K562 (cell line): Measurements from ENCODE around the gene ATXN8OS. TPM values are rescaled to one million over a fixed set of nuclear protein-coding genes. Genes with fewer than 3 reads are reported as not detected.

Experiments used
- ATAC-seq: fragments of 200-7000 bp; cut with Tn5 transposase; 3 replicates; pipeline ENCODE4 v1.9.1; 2020; ENCODE audit warnings: moderate library complexity
- BruUV-seq: library from RNA; stranded (reverse); fragments of 400-500 nt; replicated peaks from 2 replicates; lab custom pipeline; 2021; lab: Mats Ljungman, UMichigan
- CTCF ChIA-PET: fragments of 300-600 bp; formaldehyde crosslinking; extraction: SDS; loops from one replicate; lab custom pipeline; 2021; ENCODE audit warnings: low intra/inter-chr PET ratio; lab: Yijun Ruan, JAX
- POLR2A ChIA-PET: fragments of 300-600, 350-650 bp; sonication (Branson Sonifier 250); formaldehyde crosslinking; extraction: SDS; loops from one replicate; lab custom pipeline; 2021; ENCODE audit warnings: antibody characterized with exemption, inconsistent platforms; lab: Yijun Ruan, JAX
- DNase-seq, 4 experiments: peaks; one replicate each; pipeline versions ENCODE4 v3.0.0 to v3.0.0-alpha.2; 2011 to 2018; ENCODE audit warnings: low spot score in 3 of 4, mixed read lengths in 3 of 4; ENCODE audit errors: extremely low read depth in 1 of 4
- FAIRE-seq: peaks from 2 replicates; lab custom pipeline; 2011; peaks lifted over from hg19 to GRCh38; lab: Jason Lieb, UNC
- H2AFZ ChIP-seq: 2 replicates; pipeline ENCODE4 v1.6.0; 2011; ENCODE audit warnings: low read depth, low read length, control low read depth, inconsistent platforms
- H3K27ac ChIP-seq: fragments of 200-600 bp; 3 replicates; pipeline ENCODE4 v1.8.0; 2011; ENCODE audit warnings: low read depth, mild to moderate bottlenecking, control low read depth, inconsistent platforms, low read length, moderate library complexity, mixed read lengths; ENCODE audit errors: extremely low read depth
- H3K27me3 ChIP-seq, 2 experiments: fragments of 300-600 bp in 1 of 2; 2 replicates in 1 of 2; 3 replicates in 1 of 2; pipeline versions ENCODE4 v1.6.0 to v1.8.0; 2011; ENCODE audit warnings: inconsistent platforms in 2 of 2, low read length in 2 of 2, mild to moderate bottlenecking in 1 of 2, mixed read lengths in 1 of 2, moderate library complexity in 1 of 2; ENCODE audit not compliant: control insufficient read depth in 2 of 2, insufficient read depth in 2 of 2
- H3K36me3 ChIP-seq: fragments of 300-600 bp; 3 replicates; pipeline ENCODE4 v1.8.0; 2011; ENCODE audit warnings: mild to moderate bottlenecking, low read length, inconsistent platforms; ENCODE audit not compliant: control insufficient read depth, insufficient read depth
- H3K4me1 ChIP-seq, 2 experiments: fragments of 200-600 bp in 1 of 2; replicated peaks in 1 of 2; 2 replicates in 1 of 2; 3 replicates in 1 of 2; pipeline versions ENCODE4 v1.5.1 to v1.8.0; 2011; ENCODE audit warnings: inconsistent platforms in 2 of 2, low read length in 2 of 2, mild to moderate bottlenecking in 1 of 2, mixed read lengths in 1 of 2, moderate library complexity in 1 of 2; ENCODE audit not compliant: control insufficient read depth in 2 of 2, insufficient read depth in 2 of 2
- H3K4me2 ChIP-seq: 2 replicates; pipeline ENCODE4 v1.6.1; 2011; ENCODE audit warnings: low read length, control low read depth, inconsistent platforms, mixed read lengths; ENCODE audit not compliant: insufficient read depth
- H3K4me3 ChIP-seq: fragments of 200-600 bp; sonication (generic), shearing (Covaris generic); 2 replicates; pipeline ENCODE4 v1.5.1; 2016; ENCODE audit warnings: control low read depth, inconsistent platforms
- H3K79me2 ChIP-seq: fragments of 200-600 bp; 3 replicates; pipeline ENCODE4 v1.8.0; 2011; ENCODE audit warnings: low read length, inconsistent platforms; ENCODE audit not compliant: control insufficient read depth, insufficient read depth
- H3K9ac ChIP-seq, 2 experiments: 2 replicates each; pipeline versions ENCODE4 v1.6.0 to v1.6.1; 2011; ENCODE audit warnings: low read depth in 2 of 2, low read length in 2 of 2, control low read depth in 1 of 2, inconsistent platforms in 1 of 2, mild to moderate bottlenecking in 1 of 2, mixed read lengths in 1 of 2; ENCODE audit not compliant: insufficient read depth in 1 of 2
- H3K9me1 ChIP-seq: one replicate; pipeline ENCODE4 v1.6.0; 2011; ENCODE audit warnings: inconsistent platforms, mild to moderate bottlenecking, low read length, moderate library complexity; ENCODE audit not compliant: control insufficient read depth, insufficient read depth
- H3K9me3 ChIP-seq: replicated peaks from 2 replicates; pipeline ENCODE4 v1.5.1; 2011; ENCODE audit warnings: low read depth, low read length, inconsistent platforms; ENCODE audit not compliant: control insufficient read depth, insufficient read depth
- H4K20me1 ChIP-seq: replicated peaks from 2 replicates; pipeline ENCODE4 v1.6.1; 2011; ENCODE audit warnings: low read length, inconsistent platforms, mixed read lengths; ENCODE audit not compliant: control insufficient read depth, insufficient read depth
- CBX8 ChIP-seq: fragments of 200-600 bp; sonication (generic); IDR thresholded peaks from 2 replicates; pipeline ENCODE4 v1.6.1; 2012; ENCODE audit warnings: borderline replicate concordance, mixed run types, low read depth, mild to moderate bottlenecking, moderate library complexity, mixed read lengths, low read length, control low read depth, inconsistent platforms; ENCODE audit not compliant: poor library complexity, severe bottlenecking; ENCODE audit errors: extremely low read depth
- CHD2 ChIP-seq: IDR thresholded peaks from 2 replicates; pipeline ENCODE4 v1.6.1; 2011; ENCODE audit warnings: low read depth, low read length
- E2F3 ChIP-seq: fragments of 250-450 bp; sonication (Bioruptor Pico); IDR thresholded peaks from 2 replicates; pipeline ENCODE4 v1.4.0; 2020; ENCODE audit warnings: mild to moderate bottlenecking
- E2F6 ChIP-seq, 2 experiments: IDR thresholded peaks; 2 replicates each; pipeline ENCODE4 v1.6.1; 2011; ENCODE audit warnings: borderline replicate concordance in 1 of 2, control low read depth in 1 of 2, low read depth in 1 of 2, low read length in 1 of 2, mild to moderate bottlenecking in 1 of 2, mixed read lengths in 1 of 2, moderate library complexity in 1 of 2; ENCODE audit not compliant: insufficient read depth in 1 of 2, insufficient read length in 1 of 2, poor library complexity in 1 of 2, severe bottlenecking in 1 of 2; ENCODE audit errors: extremely low read depth in 1 of 2
- HMG20A ChIP-seq: fragments of 450-650 bp; formaldehyde crosslinking; conservative IDR thresholded peaks from 2 replicates; pipeline ENCODE4 v1.4.0; 2020; ENCODE audit warnings: mild to moderate bottlenecking, mixed read lengths
- NELFE ChIP-seq: IDR thresholded peaks from 2 replicates; pipeline ENCODE4 v1.6.1; 2011; ENCODE audit warnings: mild to moderate bottlenecking; ENCODE audit not compliant: insufficient read depth, insufficient read length
- RBBP5 ChIP-seq: fragments of 200-600 bp; sonication (generic); IDR thresholded peaks from 2 replicates; pipeline ENCODE4 v1.6.1; 2012; ENCODE audit warnings: borderline replicate concordance, mild to moderate bottlenecking, low read length, control low read depth, inconsistent platforms; ENCODE audit not compliant: insufficient read depth, poor library complexity, severe bottlenecking
- RFX5 ChIP-seq: IDR thresholded peaks from 2 replicates; pipeline ENCODE4 v1.6.1; 2011; ENCODE audit warnings: low read depth, mild to moderate bottlenecking, improper control_type of control experiment, low read length
- SIX5 ChIP-seq, 2 experiments: IDR thresholded peaks; 2 replicates each; pipeline ENCODE4 v1.6.1; 2011; ENCODE audit warnings: low read length in 2 of 2, borderline replicate concordance in 1 of 2, low read depth in 1 of 2, mild to moderate bottlenecking in 1 of 2, moderate library complexity in 1 of 2; ENCODE audit not compliant: insufficient read depth in 1 of 2
- TBL1XR1 ChIP-seq, 2 experiments: IDR thresholded peaks; 2 replicates each; pipeline ENCODE4 v1.6.1; 2012; ENCODE audit warnings: improper control_type of control experiment in 2 of 2, low read length in 2 of 2, mild to moderate bottlenecking in 1 of 2
- TEAD2 ChIP-seq: fragments of 450-650 bp; IDR thresholded peaks from 2 replicates; pipeline ENCODE4 v1.6.1; 2016; ENCODE audit warnings: missing genetic modification characterization, control low read depth, missing compliant biosample characterization
- ZNF282 ChIP-seq: sonication (generic); formaldehyde crosslinking; IDR thresholded peaks from 2 replicates; pipeline ENCODE4 v1.8.1; 2023; ENCODE audit warnings: missing genetic modification reagents
- WGBS: fragments of 100-300 bp; shearing (Covaris generic); methylation state at CpG from one replicate; pipeline ENCODE4 v1.1.6; 2016; ENCODE audit warnings: low coverage, mixed read lengths; ENCODE audit not compliant: insufficient coverage; ENCODE audit errors: missing lambda C conversion rate; 5-methylcytosine and 5-hydroxymethylcytosine counted together
- in situ Hi-C: fragments of 300-500 bp; cut with MboI; formaldehyde crosslinking; loops from 4 replicates; pipeline ENCODE4 v1.15.0; 2018; ENCODE audit warnings: inconsistent platforms, mixed read lengths
- intact Hi-C: fragments of 100-400 bp; cut with micrococcal nuclease; formaldehyde crosslinking; loops from 2 replicates; pipeline ENCODE4 v1.14.2; 2022
- polyA plus RNA-seq, 8 experiments: library from polyadenylated mRNA; depleted of rRNA in 4 of 8; stranded (reverse) in 5 of 8; unstranded in 3 of 8; fragments of >200 nt; fragmentation: Nextera tagmentation in 2 of 8; fragmentation: Illumina TruSeq in 1 of 8; extraction: Ambion mirVana in 2 of 8; extraction: Trizol in 1 of 8; gene quantifications; 2 replicates each; pipeline versions ENCODE4 v1.2.1 to v1.2.3, GENCODE V29; 2011 to 2014; ENCODE audit warnings: inconsistent platforms in 1 of 8, missing spikeins in 1 of 8
- total RNA-seq, 7 experiments: library from RNA; depleted of rRNA in 6 of 7; stranded (reverse); fragments of >200 nt in 6 of 7; fragmentation: Illumina TruSeq in 2 of 7; extraction: Trizol in 2 of 7; gene quantifications; 2 replicates each; pipeline versions ENCODE4 v1.2.1 to v1.2.3, GENCODE V29; 2011 to 2021; ENCODE audit warnings: low replicate concordance in 1 of 7
- TF ChIP-seq, protein P1 (sequence below): fragments of 450-650 bp; IDR thresholded peaks from 2 replicates; pipeline ENCODE4 v1.6.1; 2018; ENCODE audit warnings: mild to moderate bottlenecking, low read depth; ENCODE audit not compliant: partially characterized antibody
- TF ChIP-seq, protein P2 (sequence below): fragments of 450-650 bp; IDR thresholded peaks from 2 replicates; pipeline ENCODE4 v1.6.1; 2017; ENCODE audit warnings: mild to moderate bottlenecking, moderate library complexity

ATXN8OS gene
- total and polyA plus RNA-seq, 9 of the 15 experiments (the other 6 are each of a cell fraction or from before 2014, with no cell fraction given) = not detected

GRCh38 chr13:70098669-70099068, 9.0 kb upstream of the ATXN8OS start:
- in situ Hi-C loops = no loop called here
- Histone ChIP-seq H3K9me3 (no peaks in the 10 kb centered on the region), H2AFZ (no peak overlapping the region), H3K9ac (no peak overlapping the region), H3K9me1 (no peaks in the 10 kb centered on the region), H3K4me1 (no peaks in the 10 kb centered on the region), H3K27me3 (no peaks in the 10 kb centered on the region), H3K27ac (no peak overlapping the region), H4K20me1 (no peaks in the 10 kb centered on the region), H3K79me2 (no peaks in the 10 kb centered on the region), H3K4me3 (no peak overlapping the region), H3K4me2 (no peak overlapping the region), H3K36me3 (no peaks in the 10 kb centered on the region)
- FAIRE-seq (no peak), DNase-seq (no peak), ATAC-seq (no peak)
- POLR2A ChIA-PET = no interaction called here
- intact Hi-C loops = no loop called here
- no TSS peak for BruUV-seq
- CTCF ChIA-PET = no interaction called here
- WGBS = 7% methylated on average over 1 of the region's 1 CpG
- TF ChIP-seq NELFE (no peak), CHD2 (no peak), E2F6 (IDR thresholded peaks at IDR 0.05; ENCODE audit: borderline replicate concordance in 1 of 2, extremely low read depth in 1 of 2, insufficient read depth in 1 of 2, insufficient read length in 1 of 2, low read depth in 1 of 2, low read length in 1 of 2, poor library complexity in 1 of 2, severe bottlenecking in 1 of 2) (no peak), SIX5 (IDR thresholded peaks at IDR 0.05; ENCODE audit: borderline replicate concordance in 1 of 2, insufficient read depth in 1 of 2, low read depth in 1 of 2, low read length in 2 of 2) (no peak), CBX8 (no peak), E2F3 (CRISPR knock-in tag) (no peak), RBBP5 (no peak), HMG20A (no peak), TEAD2 (no peak), TBL1XR1 (IDR thresholded peaks at IDR 0.05; ENCODE audit: low read length in 2 of 2) (no peak), RFX5 (no peak), ZNF282 (CRISPR knock-in tag) (no peak)
- TF ChIP-seq, protein P1, sequence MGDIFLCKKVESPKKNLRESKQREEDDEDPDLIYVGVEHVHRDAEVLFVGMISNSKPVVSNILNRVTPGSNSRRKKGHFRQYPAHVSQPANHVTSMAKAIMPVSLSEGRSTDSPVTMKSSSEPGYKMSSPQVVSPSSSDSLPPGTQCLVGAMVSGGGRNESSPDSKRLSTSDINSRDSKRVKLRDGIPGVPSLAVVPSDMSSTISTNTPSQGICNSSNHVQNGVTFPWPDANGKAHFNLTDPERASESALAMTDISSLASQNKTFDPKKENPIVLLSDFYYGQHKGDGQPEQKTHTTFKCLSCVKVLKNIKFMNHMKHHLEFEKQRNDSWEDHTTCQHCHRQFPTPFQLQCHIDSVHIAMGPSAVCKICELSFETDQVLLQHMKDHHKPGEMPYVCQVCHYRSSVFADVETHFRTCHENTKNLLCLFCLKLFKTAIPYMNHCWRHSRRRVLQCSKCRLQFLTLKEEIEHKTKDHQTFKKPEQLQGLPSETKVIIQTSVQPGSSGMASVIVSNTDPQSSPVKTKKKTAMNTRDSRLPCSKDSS = no peak
- TF ChIP-seq, protein P2, sequence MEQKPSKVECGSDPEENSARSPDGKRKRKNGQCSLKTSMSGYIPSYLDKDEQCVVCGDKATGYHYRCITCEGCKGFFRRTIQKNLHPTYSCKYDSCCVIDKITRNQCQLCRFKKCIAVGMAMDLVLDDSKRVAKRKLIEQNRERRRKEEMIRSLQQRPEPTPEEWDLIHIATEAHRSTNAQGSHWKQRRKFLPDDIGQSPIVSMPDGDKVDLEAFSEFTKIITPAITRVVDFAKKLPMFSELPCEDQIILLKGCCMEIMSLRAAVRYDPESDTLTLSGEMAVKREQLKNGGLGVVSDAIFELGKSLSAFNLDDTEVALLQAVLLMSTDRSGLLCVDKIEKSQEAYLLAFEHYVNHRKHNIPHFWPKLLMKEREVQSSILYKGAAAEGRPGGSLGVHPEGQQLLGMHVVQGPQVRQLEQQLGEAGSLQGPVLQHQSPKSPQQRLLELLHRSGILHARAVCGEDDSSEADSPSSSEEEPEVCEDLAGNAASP = no peak
